Measurements from ENCODE around the gene TOMM20.
A peak's percentile ranks its signal among the peaks of the same experiment; 100 is the strongest.

Gene TOMM20

DNA sequence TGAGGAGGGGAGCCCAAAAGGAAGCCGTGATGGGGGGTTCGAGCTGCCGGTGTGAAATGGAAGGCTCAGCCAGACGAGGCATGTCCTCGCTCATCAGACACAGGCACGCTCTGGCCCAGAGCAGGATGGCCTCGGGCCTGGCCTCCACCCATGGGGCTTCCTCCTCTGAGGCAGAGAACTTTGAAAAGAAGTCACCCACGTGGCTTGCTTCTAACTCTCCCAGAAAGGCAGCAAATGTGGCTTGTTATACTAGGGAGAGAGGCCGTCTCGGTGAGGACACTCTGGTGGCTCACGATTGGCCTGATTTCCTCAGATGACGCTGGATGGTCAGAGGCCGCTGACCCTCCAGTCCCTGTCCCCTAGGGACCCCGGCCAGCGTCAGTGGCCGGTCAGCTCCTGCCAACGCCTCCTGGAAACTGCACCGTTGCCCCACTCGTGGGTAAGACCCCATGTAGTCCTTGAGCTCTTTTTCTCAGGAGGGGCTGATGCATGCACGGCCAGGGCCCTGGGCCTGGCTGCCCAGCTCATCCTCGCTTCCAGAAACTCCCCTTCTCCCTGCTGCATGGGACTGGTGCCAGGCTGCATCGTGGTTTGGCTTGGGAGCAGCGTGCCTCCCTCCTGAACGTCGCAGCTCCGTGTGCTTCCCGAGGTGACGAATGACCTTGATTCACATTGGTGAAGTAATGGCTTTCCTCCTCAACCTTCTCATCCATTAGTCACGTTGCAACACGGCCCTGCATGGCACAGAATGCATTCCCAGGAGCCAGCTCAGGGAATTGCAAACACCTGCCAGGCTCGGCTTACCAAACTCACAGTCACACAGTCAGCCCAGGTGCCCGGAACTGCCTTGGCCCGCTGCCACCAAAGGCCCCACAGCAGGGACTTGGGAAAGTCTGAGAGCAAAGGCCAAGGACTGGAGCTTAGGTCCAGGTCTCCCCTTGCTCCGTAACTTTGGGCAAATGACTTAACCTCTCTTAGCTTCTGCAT lies 58.8 kb downstream of the TOMM20 start:
- no peak overlapping the region for H2BK120ac ChIP-seq (ENCODE audit: low read depth, low read length)
- H3K4ac ChIP-seq (ENCODE audit: low read depth, low read length), result no peak overlapping the region
- no peak overlapping the region for H4K5ac ChIP-seq (ENCODE audit: low read length)
- no CpG with 5 or more reads among the region's 34 CpGs for WGBS (ENCODE audit: extremely low coverage, insufficient coverage, low lambda C conversion rate)
- H3K18ac ChIP-seq (ENCODE audit: low read length), result no peak overlapping the region
- H3K23ac ChIP-seq (ENCODE audit: low read length), result no peak overlapping the region
- no peak overlapping the region for H2BK5ac ChIP-seq (ENCODE audit: low read length)
- H3K4me3 ChIP-seq (ENCODE audit: low read length), result no peak overlapping the region
- DNase-seq, result no peak
- no peak overlapping the region for H4K8ac ChIP-seq (ENCODE audit: low read depth, low read length)
- H2BK15ac ChIP-seq (replicated peaks; ENCODE audit: low read depth), result no peak overlapping the region
- no peak overlapping the region for H2AK5ac ChIP-seq (ENCODE audit: low read length)
- H3K4me1 ChIP-seq (ENCODE audit: control insufficient read depth, low read depth, low read length), result no peaks in the 10 kb centered on the region
- H3K36me3 ChIP-seq (ENCODE audit: control insufficient read depth, insufficient read depth, low read length), result no peaks in the 10 kb centered on the region
- no peaks in the 10 kb centered on the region for H3K79me2 ChIP-seq (ENCODE audit: control insufficient read depth, insufficient read depth, low read length)
- no peaks in the 10 kb centered on the region for H3K79me1 ChIP-seq (ENCODE audit: low read length)
- no peaks in the 10 kb centered on the region for H3K27me3 ChIP-seq (ENCODE audit: insufficient read depth, low read length, poor library complexity)
- no peak overlapping the region for H3K9ac ChIP-seq (ENCODE audit: low read length)
- H3K27ac ChIP-seq (ENCODE audit: low read depth, low read length), result no peak overlapping the region
- H3K56ac ChIP-seq (ENCODE audit: low read length), result no peak overlapping the region
- H3K4me2 ChIP-seq (ENCODE audit: low read length), result no peak overlapping the region

DNA sequence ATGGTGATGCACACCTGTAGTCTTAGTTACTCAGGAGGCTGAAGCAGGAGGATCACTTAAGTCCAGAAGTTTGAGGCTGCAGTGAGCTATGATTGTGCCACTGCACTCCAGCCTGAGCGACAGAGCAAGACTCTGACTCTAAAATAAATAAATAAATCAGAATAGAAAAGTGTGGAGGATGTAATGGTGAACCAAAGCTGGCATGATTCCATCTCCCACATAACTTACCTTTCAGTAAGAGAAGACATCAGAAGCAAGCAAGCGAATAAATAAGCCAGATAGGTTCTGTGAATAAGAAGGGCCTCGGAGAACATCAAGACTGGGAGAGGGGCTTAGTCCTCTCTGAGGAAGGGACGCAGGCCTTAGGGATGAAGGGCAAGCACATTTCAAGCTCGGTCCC lies 59.5 kb downstream of the TOMM20 start:
- Histone ChIP-seq H2BK15ac (replicated peaks; ENCODE audit: low read depth) (no peak overlapping the region), H2AK5ac (ENCODE audit: low read length) (no peak overlapping the region), H3K36me3 (ENCODE audit: control insufficient read depth, insufficient read depth, low read length) (no peaks in the 10 kb centered on the region), H4K5ac (ENCODE audit: low read length) (no peak overlapping the region), H3K79me1 (ENCODE audit: low read length) (no peaks in the 10 kb centered on the region), H3K9ac (ENCODE audit: low read length) (no peak overlapping the region), H2BK120ac (ENCODE audit: low read depth, low read length) (no peak overlapping the region), H3K4me2 (ENCODE audit: low read length) (no peak overlapping the region), H4K8ac (ENCODE audit: low read depth, low read length) (no peak overlapping the region), H2BK5ac (ENCODE audit: low read length) (no peak overlapping the region), H3K27me3 (ENCODE audit: insufficient read depth, low read length, poor library complexity) (no peaks in the 10 kb centered on the region), H3K4me1 (ENCODE audit: control insufficient read depth, low read depth, low read length) (no peaks in the 10 kb centered on the region), H3K27ac (ENCODE audit: low read depth, low read length) (no peak overlapping the region), H3K4ac (ENCODE audit: low read depth, low read length) (no peak overlapping the region), H3K18ac (ENCODE audit: low read length) (no peak overlapping the region), H3K56ac (ENCODE audit: low read length) (no peak overlapping the region), H3K23ac (ENCODE audit: low read length) (no peak overlapping the region), H3K4me3 (ENCODE audit: low read length) (no peak overlapping the region), H3K79me2 (ENCODE audit: control insufficient read depth, insufficient read depth, low read length) (no peaks in the 10 kb centered on the region)
- no peak for DNase-seq
- no CpG with 5 or more reads among the region's 5 CpGs for WGBS (ENCODE audit: extremely low coverage, insufficient coverage, low lambda C conversion rate)

GRCh38 chr1:235068158-235069121 lies 60.2 kb downstream of the TOMM20 start:
- no peak for DNase-seq
- Histone ChIP-seq H3K4ac (ENCODE audit: low read depth, low read length) (no peak overlapping the region), H3K4me3 (ENCODE audit: low read length) (no peak overlapping the region), H4K5ac (ENCODE audit: low read length) (no peak overlapping the region), H3K56ac (ENCODE audit: low read length) (no peak overlapping the region), H3K79me2 (ENCODE audit: control insufficient read depth, insufficient read depth, low read length) (no peaks in the 10 kb centered on the region), H3K27ac (ENCODE audit: low read depth, low read length) (no peak overlapping the region), H3K23ac (ENCODE audit: low read length) (no peak overlapping the region), H3K9ac (ENCODE audit: low read length) (no peak overlapping the region), H3K27me3 (ENCODE audit: insufficient read depth, low read length, poor library complexity) (no peaks in the 10 kb centered on the region), H4K8ac (ENCODE audit: low read depth, low read length) (no peak overlapping the region), H2BK5ac (ENCODE audit: low read length) (no peak overlapping the region), H3K79me1 (ENCODE audit: low read length) (no peaks in the 10 kb centered on the region), H2BK15ac (replicated peaks; ENCODE audit: low read depth) (no peak overlapping the region), H3K4me1 (ENCODE audit: control insufficient read depth, low read depth, low read length) (no peaks in the 10 kb centered on the region), H3K36me3 (ENCODE audit: control insufficient read depth, insufficient read depth, low read length) (no peaks in the 10 kb centered on the region), H3K4me2 (ENCODE audit: low read length) (no peak overlapping the region), H2BK120ac (ENCODE audit: low read depth, low read length) (no peak overlapping the region), H2AK5ac (ENCODE audit: low read length) (no peak overlapping the region), H3K18ac (ENCODE audit: low read length) (no peak overlapping the region)
- WGBS (ENCODE audit: extremely low coverage, insufficient coverage, low lambda C conversion rate), result no CpG with 5 or more reads among the region's 19 CpGs

DNA sequence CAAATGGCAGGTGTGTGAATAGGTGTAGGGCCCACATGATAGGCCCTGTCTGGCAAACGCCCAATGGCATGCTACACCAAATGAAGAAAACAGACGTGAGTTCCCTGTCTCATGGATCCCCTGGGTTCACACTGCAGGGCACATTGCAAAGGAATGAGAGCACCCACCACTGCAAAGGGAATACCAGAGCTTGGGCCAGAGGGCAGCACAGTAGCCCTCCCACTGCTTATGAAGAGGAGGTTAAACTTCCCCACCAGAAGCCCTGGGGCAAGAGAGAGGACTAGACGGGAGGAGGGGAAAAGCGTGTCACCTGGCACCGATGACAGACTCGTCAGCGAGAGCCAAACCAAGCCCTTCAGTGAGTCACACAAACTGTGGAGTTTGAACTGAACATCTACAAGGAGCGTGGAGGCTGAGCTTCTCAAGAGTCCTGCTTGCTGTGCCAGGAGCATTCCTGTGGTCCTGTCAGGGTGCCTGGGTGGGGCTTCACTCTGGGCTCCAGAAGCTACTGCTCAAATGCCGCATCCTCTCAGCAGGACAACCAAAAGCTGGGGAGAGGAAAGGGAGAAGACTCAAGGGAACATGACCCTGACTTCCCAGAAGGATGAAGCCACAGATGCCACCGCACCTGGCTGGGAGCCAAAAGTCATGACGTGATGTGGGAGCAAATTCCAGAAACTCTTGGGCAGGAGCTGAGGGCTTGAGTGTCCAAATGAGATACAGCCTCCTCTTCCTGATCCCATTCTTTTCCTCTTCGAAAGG lies 61.1 kb downstream of the TOMM20 start:
- Histone ChIP-seq H3K27me3 (ENCODE audit: insufficient read depth, low read length, poor library complexity) (no peaks in the 10 kb centered on the region), H3K23ac (ENCODE audit: low read length) (no peak overlapping the region), H2AK5ac (ENCODE audit: low read length) (no peak overlapping the region), H3K4ac (ENCODE audit: low read depth, low read length) (no peak overlapping the region), H3K56ac (ENCODE audit: low read length) (no peak overlapping the region), H3K4me3 (ENCODE audit: low read length) (no peak overlapping the region), H4K5ac (ENCODE audit: low read length) (no peak overlapping the region), H3K79me2 (ENCODE audit: control insufficient read depth, insufficient read depth, low read length) (no peaks in the 10 kb centered on the region), H2BK120ac (ENCODE audit: low read depth, low read length) (no peak overlapping the region), H3K27ac (ENCODE audit: low read depth, low read length) (no peak overlapping the region), H2BK5ac (ENCODE audit: low read length) (no peak overlapping the region), H3K79me1 (ENCODE audit: low read length) (no peaks in the 10 kb centered on the region), H2BK15ac (replicated peaks; ENCODE audit: low read depth) (no peak overlapping the region), H3K4me1 (ENCODE audit: control insufficient read depth, low read depth, low read length) (no peaks in the 10 kb centered on the region), H3K4me2 (ENCODE audit: low read length) (no peak overlapping the region), H3K36me3 (ENCODE audit: control insufficient read depth, insufficient read depth, low read length) (no peaks in the 10 kb centered on the region), H3K18ac (ENCODE audit: low read length) (no peak overlapping the region), H3K9ac (ENCODE audit: low read length) (no peak overlapping the region), H4K8ac (ENCODE audit: low read depth, low read length) (no peak overlapping the region)
- peak; percentile 76 for DNase-seq
- no CpG with 5 or more reads among the region's 12 CpGs for WGBS (ENCODE audit: extremely low coverage, insufficient coverage, low lambda C conversion rate)

DNA sequence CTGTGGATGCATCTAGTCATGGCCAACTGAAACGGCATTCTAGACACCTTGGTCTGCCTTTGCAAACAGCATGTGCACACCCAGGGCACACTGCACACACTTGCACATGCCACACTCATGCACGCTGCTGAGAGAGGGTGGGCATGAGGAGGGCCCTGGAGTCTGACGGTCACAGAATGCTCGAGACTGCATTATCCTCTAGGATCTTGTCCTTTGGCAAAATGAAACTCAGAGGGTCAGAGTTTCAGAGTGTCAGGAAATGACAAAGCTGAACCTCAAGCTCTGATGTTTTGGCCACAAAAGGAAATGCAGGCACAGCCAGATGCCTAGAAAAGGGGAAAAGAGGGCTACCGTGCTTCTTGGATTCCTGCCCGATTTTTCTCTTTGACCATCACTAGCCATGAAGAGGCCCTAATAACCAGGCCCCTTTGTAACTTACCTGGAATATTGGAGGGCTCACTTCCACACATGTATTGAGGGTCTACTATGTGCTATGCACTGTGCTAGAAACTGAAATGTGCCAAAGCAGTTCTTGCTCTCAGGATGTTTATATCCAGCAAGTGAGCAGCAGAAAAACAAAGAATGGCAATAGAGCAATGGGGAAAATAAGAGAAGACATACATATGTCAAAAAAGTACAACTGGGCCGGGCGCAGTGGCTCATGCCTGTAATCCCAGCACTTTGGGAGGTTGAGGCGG lies 65.4 kb downstream of the TOMM20 start:
- no peaks in the 10 kb centered on the region for H3K79me1 ChIP-seq (ENCODE audit: low read length)
- H2AK5ac ChIP-seq (ENCODE audit: low read length), result no peak overlapping the region
- H3K9ac ChIP-seq (ENCODE audit: low read length), result no peak overlapping the region
- H3K79me2 ChIP-seq (ENCODE audit: control insufficient read depth, insufficient read depth, low read length), result no peaks in the 10 kb centered on the region
- no peak overlapping the region for H3K4ac ChIP-seq (ENCODE audit: low read depth, low read length)
- no peak overlapping the region for H3K56ac ChIP-seq (ENCODE audit: low read length)
- H3K4me3 ChIP-seq (ENCODE audit: low read length), result no peak overlapping the region
- peaks cover 5% of the 10 kb centered on the region for H3K4me1 ChIP-seq (ENCODE audit: control insufficient read depth, low read depth, low read length)
- no peak overlapping the region for H3K4me2 ChIP-seq (ENCODE audit: low read length)
- no peaks in the 10 kb centered on the region for H3K27me3 ChIP-seq (ENCODE audit: insufficient read depth, low read length, poor library complexity)
- no peak overlapping the region for H4K5ac ChIP-seq (ENCODE audit: low read length)
- no peak overlapping the region for H2BK120ac ChIP-seq (ENCODE audit: low read depth, low read length)
- H3K27ac ChIP-seq (ENCODE audit: low read depth, low read length), result no peak overlapping the region
- no peak overlapping the region for H4K8ac ChIP-seq (ENCODE audit: low read depth, low read length)
- H2BK5ac ChIP-seq (ENCODE audit: low read length), result no peak overlapping the region
- no peak for DNase-seq
- no peak overlapping the region for H3K23ac ChIP-seq (ENCODE audit: low read length)
- no CpG with 5 or more reads among the region's 9 CpGs for WGBS (ENCODE audit: extremely low coverage, insufficient coverage, low lambda C conversion rate)
- H2BK15ac ChIP-seq (replicated peaks; ENCODE audit: low read depth), result no peak overlapping the region
- H3K36me3 ChIP-seq (ENCODE audit: control insufficient read depth, insufficient read depth, low read length), result no peaks in the 10 kb centered on the region
- no peak overlapping the region for H3K18ac ChIP-seq (ENCODE audit: low read length)

All from mesendoderm (in vitro differentiated cells).